AG04450 (cell line): ENCODE results near the gene ATP8A2. TPM values are rescaled to one million over a fixed set of nuclear protein-coding genes. Genes with fewer than 3 reads are reported as not detected.

Experiments used
- CTCF ChIA-PET: fragments of 300-600, 350-600 bp; formaldehyde crosslinking; extraction: SDS; loops from one replicate; lab custom pipeline; 2022; ENCODE audit warnings: antibody characterized with exemption, inconsistent platforms; lab: Charles Lee
- POLR2A ChIA-PET: fragments of 350-600 bp; formaldehyde crosslinking; extraction: SDS; loops from one replicate; lab custom pipeline; 2021; ENCODE audit warnings: antibody characterized with exemption, inconsistent platforms; lab: Yijun Ruan, JAX
- DNase-seq: peaks from one replicate; pipeline ENCODE4 v3.0.0-alpha.2; 2011; ENCODE audit warnings: low read depth, low spot score
- H3K27ac ChIP-seq: one replicate; pipeline ENCODE4 v1.5.1; 2012; ENCODE audit warnings: low read depth, low read length, control low read depth
- H3K27me3 ChIP-seq: one replicate; pipeline ENCODE4 v1.6.0; 2012; ENCODE audit warnings: low read length; ENCODE audit not compliant: control insufficient read depth, insufficient read depth
- H3K4me3 ChIP-seq: 2 replicates; pipeline ENCODE4 v1.5.1; 2011; ENCODE audit warnings: mild to moderate bottlenecking, low read depth, low read length, control low read depth
- H3K9me3 ChIP-seq: 2 replicates; pipeline ENCODE4 v1.5.1; 2012; ENCODE audit warnings: low read length; ENCODE audit not compliant: control insufficient read depth, insufficient read depth
- polyA plus RNA-seq: library from polyadenylated mRNA; depleted of rRNA; stranded (reverse); fragments of >200 nt; gene quantifications from 2 replicates; pipeline ENCODE4 v1.2.3, GENCODE V29; 2011
- TF ChIP-seq, protein P1 (sequence below): IDR thresholded peaks from 2 replicates; pipeline ENCODE4 v1.5.1; 2011; ENCODE audit warnings: low read depth, low read length, control low read depth, inconsistent platforms

Gene ATP8A2
- polyA plus RNA-seq, 1 experiment = 0.19 TPM

DNA sequence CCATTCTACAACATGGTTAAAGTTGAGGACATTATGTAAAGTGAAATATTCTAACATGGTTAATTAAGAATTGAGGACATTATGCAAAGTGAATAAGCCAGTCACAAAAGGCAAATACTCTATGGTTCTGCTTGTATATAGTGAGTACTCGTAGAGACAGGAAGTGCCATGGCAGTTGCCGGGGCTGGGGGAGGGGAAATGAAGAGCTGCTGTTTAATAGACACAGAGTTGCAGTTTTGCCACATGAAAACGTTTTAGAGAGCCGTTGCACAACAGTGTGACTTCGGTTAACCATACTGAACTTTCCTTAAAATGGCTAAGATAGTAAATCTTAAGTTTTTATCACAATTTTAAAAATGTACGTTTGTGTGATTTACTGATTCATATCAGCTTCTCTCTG lies 503.1 kb downstream of the ATP8A2 start:
- no peak overlapping the region for H3K27ac ChIP-seq
- H3K9me3 ChIP-seq = no peaks in the 10 kb centered on the region
- ChIA-PET CTCF (no interaction called here), POLR2A (no interaction called here)
- TF ChIP-seq, protein P1, sequence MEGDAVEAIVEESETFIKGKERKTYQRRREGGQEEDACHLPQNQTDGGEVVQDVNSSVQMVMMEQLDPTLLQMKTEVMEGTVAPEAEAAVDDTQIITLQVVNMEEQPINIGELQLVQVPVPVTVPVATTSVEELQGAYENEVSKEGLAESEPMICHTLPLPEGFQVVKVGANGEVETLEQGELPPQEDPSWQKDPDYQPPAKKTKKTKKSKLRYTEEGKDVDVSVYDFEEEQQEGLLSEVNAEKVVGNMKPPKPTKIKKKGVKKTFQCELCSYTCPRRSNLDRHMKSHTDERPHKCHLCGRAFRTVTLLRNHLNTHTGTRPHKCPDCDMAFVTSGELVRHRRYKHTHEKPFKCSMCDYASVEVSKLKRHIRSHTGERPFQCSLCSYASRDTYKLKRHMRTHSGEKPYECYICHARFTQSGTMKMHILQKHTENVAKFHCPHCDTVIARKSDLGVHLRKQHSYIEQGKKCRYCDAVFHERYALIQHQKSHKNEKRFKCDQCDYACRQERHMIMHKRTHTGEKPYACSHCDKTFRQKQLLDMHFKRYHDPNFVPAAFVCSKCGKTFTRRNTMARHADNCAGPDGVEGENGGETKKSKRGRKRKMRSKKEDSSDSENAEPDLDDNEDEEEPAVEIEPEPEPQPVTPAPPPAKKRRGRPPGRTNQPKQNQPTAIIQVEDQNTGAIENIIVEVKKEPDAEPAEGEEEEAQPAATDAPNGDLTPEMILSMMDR = no peak
- H3K27me3 ChIP-seq = no peaks in the 10 kb centered on the region
- no peak for DNase-seq
- H3K4me3 ChIP-seq = no peak overlapping the region

DNA sequence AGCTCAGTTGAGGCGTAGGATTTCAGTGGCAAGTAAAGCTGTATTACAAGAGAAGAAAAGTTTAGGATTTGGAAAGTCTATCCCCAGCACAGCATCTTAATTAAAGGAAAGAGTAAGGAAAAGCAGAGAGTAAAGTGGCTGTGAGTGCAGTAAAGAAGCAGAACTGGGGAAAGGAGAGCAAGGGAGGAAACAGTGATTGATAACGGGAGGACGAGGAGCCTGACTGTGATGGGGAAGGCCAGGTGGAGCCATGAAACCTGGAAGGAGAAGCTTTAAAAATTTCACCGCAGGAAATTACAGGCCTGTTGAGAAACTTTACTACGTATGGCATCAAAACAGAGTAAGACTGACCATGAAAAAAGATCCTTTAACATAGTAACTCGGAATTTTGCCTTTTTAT lies 504.5 kb downstream of the ATP8A2 start:
- ChIA-PET POLR2A (no interaction called here), CTCF (no interaction called here)
- no peaks in the 10 kb centered on the region for H3K9me3 ChIP-seq
- no peak overlapping the region for H3K27ac ChIP-seq
- no peak overlapping the region for H3K4me3 ChIP-seq
- TF ChIP-seq, protein P1 = no peak
- H3K27me3 ChIP-seq = no peaks in the 10 kb centered on the region
- DNase-seq = no peak

DNA sequence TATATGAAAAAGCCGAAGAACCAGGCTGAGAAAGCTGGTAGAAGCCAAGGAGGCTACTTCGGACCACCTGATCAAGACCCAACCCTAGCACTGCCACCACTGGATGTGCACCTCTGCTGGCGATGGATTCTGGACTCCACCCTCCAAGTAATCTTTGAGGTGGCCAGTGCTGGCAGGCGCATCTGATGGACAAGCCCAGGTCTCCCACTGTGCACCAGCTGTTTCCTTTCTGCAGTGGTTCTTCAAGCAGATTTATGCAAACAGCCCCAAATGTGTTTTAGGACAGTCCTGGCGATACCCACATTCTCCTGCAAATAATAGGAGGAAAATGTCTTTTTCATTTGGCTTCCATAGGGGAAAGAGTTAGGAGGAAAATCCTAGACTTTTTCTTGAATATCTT lies 507.7 kb downstream of the ATP8A2 start:
- TF ChIP-seq, protein P1 = no peak
- Histone ChIP-seq H3K27me3 (peaks cover 3% of the 10 kb centered on the region), H3K4me3 (no peak overlapping the region), H3K27ac (no peak overlapping the region), H3K9me3 (no peaks in the 10 kb centered on the region)
- DNase-seq = no peak
- POLR2A ChIA-PET = no interaction called here
- CTCF ChIA-PET = no interaction called here

DNA sequence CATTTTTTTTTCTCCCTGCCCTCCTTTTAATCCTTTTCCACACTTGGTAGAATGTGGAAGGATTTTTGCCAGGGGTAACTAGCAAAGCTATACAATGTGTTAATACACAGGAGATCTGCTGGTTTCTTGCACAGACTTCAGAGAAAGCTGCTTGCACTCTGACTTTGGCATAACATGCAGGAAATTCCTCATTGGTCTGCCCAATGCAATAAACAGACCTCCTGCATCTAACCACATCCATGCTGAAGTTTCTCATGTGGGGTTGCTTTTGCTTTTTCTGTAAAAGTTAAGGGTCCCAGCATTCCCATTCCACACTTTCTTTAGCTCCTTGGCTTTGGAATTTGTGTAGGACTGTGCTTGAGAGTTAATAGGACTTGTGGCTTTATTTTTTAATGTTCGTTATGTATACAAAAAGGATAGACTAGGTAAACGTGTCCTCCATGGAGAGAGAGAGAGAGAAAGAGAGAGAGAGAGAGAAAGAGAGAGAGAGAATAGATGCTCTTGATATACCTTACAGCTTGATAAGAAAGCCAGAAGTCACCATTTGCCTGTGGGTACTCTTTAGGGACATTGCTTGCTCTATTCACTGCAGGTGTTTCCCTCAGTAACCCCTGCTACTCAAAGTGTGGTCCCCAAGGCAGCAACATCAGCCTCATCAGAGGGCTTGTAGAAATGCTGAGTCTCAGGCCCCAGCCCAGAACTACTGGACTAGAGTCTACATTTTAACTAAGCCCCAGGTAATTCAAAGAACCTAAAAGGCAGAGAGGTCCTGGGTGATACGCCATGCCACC lies 509.6 kb downstream of the ATP8A2 start:
- TF ChIP-seq, protein P1 = no peak
- no peak overlapping the region for H3K27ac ChIP-seq
- DNase-seq = no peak
- CTCF ChIA-PET = no interaction called here
- no peaks in the 10 kb centered on the region; the same call in 1 of the 2 replicates for H3K9me3 ChIP-seq
- H3K4me3 ChIP-seq = no peak overlapping the region
- peaks cover 3% of the 10 kb centered on the region for H3K27me3 ChIP-seq
- POLR2A ChIA-PET = no interaction called here

DNA sequence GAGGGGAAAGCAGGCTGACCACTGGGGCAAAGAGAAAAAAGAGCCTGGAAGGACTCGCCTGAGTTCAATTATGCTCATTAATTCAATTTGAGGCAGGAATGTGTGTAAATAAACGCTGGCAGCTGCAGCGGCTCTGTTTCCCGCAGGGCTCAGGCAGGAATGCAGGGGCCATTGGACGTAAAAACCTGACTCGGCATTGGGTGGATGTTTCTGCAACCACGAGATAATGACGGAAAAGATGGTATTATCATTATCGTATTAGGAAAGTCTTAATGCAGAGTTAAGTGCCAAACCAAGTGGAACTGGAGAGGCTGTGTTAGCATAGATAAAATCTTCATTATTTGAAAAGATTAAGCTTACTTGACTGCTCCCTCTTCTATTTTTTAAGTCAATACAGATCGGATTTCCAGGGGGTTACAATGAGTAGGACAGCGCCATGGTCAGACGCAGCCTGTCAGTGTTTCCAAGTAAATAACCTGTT lies 510.2 kb downstream of the ATP8A2 start:
- no peak overlapping the region for H3K4me3 ChIP-seq
- no peak overlapping the region for H3K27ac ChIP-seq
- POLR2A ChIA-PET = no interaction called here
- CTCF ChIA-PET = no interaction called here
- H3K27me3 ChIP-seq = peaks cover 3% of the 10 kb centered on the region
- no peak for DNase-seq
- TF ChIP-seq, protein P1 = no peak
- H3K9me3 ChIP-seq = no peaks in the 10 kb centered on the region; the same call in 1 of the 2 replicates
